Measurements from ENCODE around the gene DCAF11. TPM values are rescaled to one million over a fixed set of nuclear protein-coding genes. Genes with fewer than 3 reads are reported as not detected.

Gene DCAF11
- total and polyA plus RNA-seq, 2 of the 13 experiments (the other 11 are each of a cell fraction or from before 2014, with no cell fraction given): 150 to 257 TPM

DNA sequence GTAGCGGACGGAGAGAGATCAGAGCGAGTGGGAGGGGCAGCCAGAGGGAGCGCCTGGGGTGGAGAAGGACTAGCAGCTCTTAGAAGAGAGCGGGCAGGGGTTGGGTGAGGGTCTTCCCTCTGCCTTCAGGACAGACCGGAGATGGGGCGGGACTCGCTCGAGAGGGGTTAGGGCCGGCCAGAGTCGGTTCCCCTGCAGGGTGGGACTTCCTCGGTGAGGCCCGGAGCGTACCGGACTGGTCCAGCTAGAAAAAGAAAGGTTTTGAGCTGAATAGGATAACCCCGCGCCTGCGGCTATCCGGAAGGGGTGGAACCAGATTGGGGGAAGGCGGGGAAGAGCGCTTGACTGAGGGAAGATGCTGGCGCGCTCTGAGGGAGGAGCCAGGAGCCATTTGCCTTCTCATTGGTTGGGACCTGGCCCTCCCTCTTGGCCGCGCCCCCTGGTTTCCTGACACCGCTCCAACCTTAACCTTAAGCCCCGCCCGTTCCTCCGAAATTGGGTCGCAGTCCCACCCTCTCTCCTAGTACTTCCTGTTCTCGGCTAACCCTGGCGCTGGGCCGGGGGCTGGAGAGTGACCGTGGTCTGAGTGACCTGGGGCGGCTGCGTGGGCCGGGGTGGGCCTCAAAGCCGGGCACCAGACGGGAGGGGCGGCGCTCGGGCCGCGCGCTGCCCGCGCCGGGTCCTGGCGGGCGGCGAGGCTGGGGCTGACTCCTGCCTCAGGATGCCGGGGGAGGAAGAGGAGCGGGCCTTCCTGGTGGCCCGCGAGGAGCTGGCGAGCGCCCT lies 32.6 kb downstream of the DCAF11 start, which contains the start of gene RNF31 (continued):
- TF ChIP-seq ZNF503 (CRISPR knock-in tag; IDR thresholded peaks at IDR 0.05): no peak; the same call in 1 of the 2 replicates
- no peak for TF ChIP-seq FOXK2 (IDR thresholded peaks at IDR 0.05)
- no peak; the same call in 1 of the 2 replicates for TF ChIP-seq ZNF101 (CRISPR knock-in tag; IDR thresholded peaks at IDR 0.05; ENCODE audit: borderline replicate concordance, low read depth)
- no peak; the same call in 1 of the 2 replicates for TF ChIP-seq MED1 (CRISPR knock-in tag; IDR thresholded peaks at IDR 0.05)
- TF ChIP-seq, protein P1, sequence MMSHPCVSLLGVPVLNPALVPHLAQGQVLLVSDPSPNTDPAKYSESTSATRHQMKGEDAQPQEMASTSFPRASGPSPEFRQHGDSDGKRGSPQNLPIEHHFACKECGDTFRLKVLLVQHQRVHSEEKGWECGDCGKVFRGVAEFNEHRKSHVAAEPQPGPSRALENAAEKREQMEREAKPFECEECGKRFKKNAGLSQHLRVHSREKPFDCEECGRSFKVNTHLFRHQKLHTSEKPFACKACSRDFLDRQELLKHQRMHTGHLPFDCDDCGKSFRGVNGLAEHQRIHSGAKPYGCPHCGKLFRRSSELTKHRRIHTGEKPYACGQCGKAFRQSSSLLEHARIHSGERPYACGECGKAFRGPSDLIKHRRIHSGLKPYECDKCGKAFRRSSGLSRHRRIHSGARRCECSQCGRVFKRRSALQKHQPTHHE (CRISPR knock-in tag; IDR thresholded peaks at IDR 0.05; ENCODE audit: borderline replicate concordance): peak; percentile 85
- TF ChIP-seq ZC3H13 (CRISPR knock-in tag; IDR thresholded peaks at IDR 0.05): no peak
- TF ChIP-seq ZC3H4 (CRISPR knock-in tag; IDR thresholded peaks at IDR 0.05; ENCODE audit: borderline replicate concordance): no peak
- no peak for TF ChIP-seq ZFP91 (CRISPR knock-in tag; IDR thresholded peaks at IDR 0.05; ENCODE audit: borderline replicate concordance)
- 0 out of 2 replicates have a peak, but pooled peaks have one; percentile 62 for TF ChIP-seq ZNF747 (CRISPR knock-in tag; IDR thresholded peaks at IDR 0.05; ENCODE audit: borderline replicate concordance)
- no peak for TF ChIP-seq ZNF282 (IDR thresholded peaks at IDR 0.05; ENCODE audit: partially characterized antibody)
- TF ChIP-seq JARID2 (CRISPR knock-in tag; IDR thresholded peaks at IDR 0.05; ENCODE audit: insufficient replicate concordance): no peak
- no peak for TF ChIP-seq ZNF644 (CRISPR knock-in tag; IDR thresholded peaks at IDR 0.05; ENCODE audit: low read depth)
- TF ChIP-seq HNRNPUL1 (IDR thresholded peaks at IDR 0.05; ENCODE audit: low read depth, low read length): no peak
- TF ChIP-seq, protein P2, sequence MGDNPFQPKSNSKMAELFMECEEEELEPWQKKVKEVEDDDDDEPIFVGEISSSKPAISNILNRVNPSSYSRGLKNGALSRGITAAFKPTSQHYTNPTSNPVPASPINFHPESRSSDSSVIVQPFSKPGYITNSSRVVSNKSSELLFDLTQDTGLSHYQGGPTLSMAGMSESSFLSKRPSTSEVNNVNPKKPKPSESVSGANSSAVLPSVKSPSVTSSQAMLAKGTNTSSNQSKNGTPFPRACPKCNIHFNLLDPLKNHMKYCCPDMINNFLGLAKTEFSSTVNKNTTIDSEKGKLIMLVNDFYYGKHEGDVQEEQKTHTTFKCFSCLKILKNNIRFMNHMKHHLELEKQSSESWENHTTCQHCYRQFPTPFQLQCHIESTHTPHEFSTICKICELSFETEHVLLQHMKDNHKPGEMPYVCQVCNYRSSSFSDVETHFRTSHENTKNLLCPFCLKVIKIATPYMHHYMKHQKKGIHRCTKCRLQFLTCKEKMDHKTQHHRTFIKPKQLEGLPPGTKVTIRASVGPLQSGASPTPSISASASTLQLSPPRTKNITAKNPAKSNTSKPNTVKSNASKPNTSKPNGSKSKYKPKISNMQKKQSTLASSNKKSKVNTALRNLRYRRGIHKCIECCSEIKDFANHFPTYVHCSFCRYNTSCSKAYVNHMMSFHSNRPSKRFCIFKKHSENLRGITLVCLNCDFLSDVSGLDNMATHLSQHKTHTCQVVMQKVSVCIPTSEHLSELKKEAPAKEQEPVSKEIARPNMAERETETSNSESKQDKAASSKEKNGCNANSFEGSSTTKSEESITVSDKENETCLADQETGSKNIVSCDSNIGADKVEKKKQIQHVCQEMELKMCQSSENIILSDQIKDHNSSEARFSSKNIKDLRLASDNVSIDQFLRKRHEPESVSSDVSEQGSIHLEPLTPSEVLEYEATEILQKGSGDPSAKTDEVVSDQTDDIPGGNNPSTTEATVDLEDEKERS (CRISPR knock-in tag; IDR thresholded peaks at IDR 0.05): no peak
- TF ChIP-seq ADNP (CRISPR knock-in tag; IDR thresholded peaks at IDR 0.05): no peak
- TF ChIP-seq TCF12 (IDR thresholded peaks at IDR 0.05): no peak
- TF ChIP-seq TCF12 (CRISPR knock-in tag; IDR thresholded peaks at IDR 0.05): no peak
- TF ChIP-seq CENPT (CRISPR knock-in tag; IDR thresholded peaks at IDR 0.05; ENCODE audit: low read depth): 0 out of 2 replicates have a peak, but pooled peaks have one; percentile 70
- TF ChIP-seq ARNTL (CRISPR knock-in tag; IDR thresholded peaks at IDR 0.05): peak; percentile 80; the same call in 1 of the 2 replicates
- peak; percentile 26 for TF ChIP-seq PHF5A (CRISPR knock-in tag; IDR thresholded peaks at IDR 0.05; ENCODE audit: low read depth, unreplicated experiment)
- TF ChIP-seq ISL2 (CRISPR knock-in tag; IDR thresholded peaks at IDR 0.05): no peak
- no peak for TF ChIP-seq IKZF1 (IDR thresholded peaks at IDR 0.05)
- peak; percentile 90 for TF ChIP-seq ELF1 (CRISPR knock-in tag; IDR thresholded peaks at IDR 0.05)
